Transverse colon (tissue), 4 donors: ENCODE measurements around the gene PLEKHA1. TPM values are rescaled to one million over a fixed set of nuclear protein-coding genes. Genes with fewer than 3 reads are reported as not detected.

Experiments
- DNase-seq: peaks from one replicate; pipeline ENCODE4 v3.0.0-alpha.2; 2019
- H3K27ac ChIP-seq, 4 donors: fragments of 200-600 bp; sonication (generic); 2 replicates each; pipeline ENCODE4 v1.5.1; 2016 to 2018; ENCODE audit warnings: inconsistent platforms in 4 of 4
- H3K27me3 ChIP-seq: fragments of 200-600 bp; sonication (generic); 2 replicates; pipeline ENCODE4 v1.5.1; 2017; ENCODE audit warnings: inconsistent platforms
- H3K36me3 ChIP-seq, 4 donors: fragments of 200-600 bp; sonication (generic); 2 replicates each; pipeline ENCODE4 v1.5.1; 2017 to 2019; ENCODE audit warnings: inconsistent platforms in 4 of 4
- H3K4me1 ChIP-seq, 4 donors: fragments of 200-600 bp; sonication (generic); 2 replicates each; pipeline ENCODE4 v1.5.1; 2017 to 2020; ENCODE audit warnings: inconsistent platforms in 4 of 4
- H3K4me3 ChIP-seq, 4 donors: fragments of 200-600 bp; sonication (generic); 1 replicate in 1 of 4; 2 replicates in 3 of 4; pipeline versions ENCODE4 v1.5.1 to v1.6.1; 2017 to 2019; ENCODE audit warnings: inconsistent platforms in 4 of 4
- H3K9me3 ChIP-seq, 2 donors: fragments of 200-600 bp; sonication (generic); 2 replicates each; pipeline ENCODE4 v1.5.1; 2017 to 2019; ENCODE audit warnings: inconsistent platforms in 2 of 2
- EP300 ChIP-seq: sonication (generic); formaldehyde crosslinking; IDR thresholded peaks from one replicate; pipeline ENCODE4 v1.6.1; 2017; ENCODE audit warnings: antibody characterized with exemption, low read depth
- POLR2A ChIP-seq: fragments of 450-650 bp; IDR thresholded peaks from one replicate; pipeline ENCODE4 v1.6.1; 2016; ENCODE audit warnings: antibody characterized with exemption, mild to moderate bottlenecking, moderate library complexity
- POLR2AphosphoS5 ChIP-seq, 3 donors: sonication (generic); formaldehyde crosslinking; IDR thresholded peaks; one replicate each; pipeline ENCODE4 v1.6.1; 2016; ENCODE audit warnings: antibody characterized with exemption in 3 of 3
- WGBS, 2 donors: methylation state at CpG; one replicate each; pipeline ENCODE4 v1.1.5; 2018; ENCODE audit warnings: low coverage in 1 of 2; 5-methylcytosine and 5-hydroxymethylcytosine counted together
- in situ Hi-C, 4 donors: fragments of 200-750 bp; cut with MboI; loops; one replicate each; pipeline versions ENCODE4 v1.15.0 to v1.15.1; 2017; ENCODE audit warnings: low sequenced_read_pairs in 3 of 4, low pct_ligation_motif_present in 1 of 4, low pct_unique_long_range_greater_than_20kb in 1 of 4
- intact Hi-C: fragments of 100-400 bp; cut with DNase I; formaldehyde crosslinking; loops from one replicate; pipeline ENCODE4 v1.15.1; 2023; ENCODE audit warnings: low total_unique reads
- total RNA-seq, 4 donors: library from RNA; depleted of rRNA; stranded (reverse); fragments of >200 nt; gene quantifications; one replicate each; pipeline ENCODE4 v1.1.0, GENCODE V29; 2016
- TF ChIP-seq, protein P1 (sequence below), 5 experiments: fragments of 200-600 bp in 3 of 5; fragments of 450-650 bp in 2 of 5; sonication (generic) in 3 of 5; IDR thresholded peaks; 1 replicate in 2 of 5; 2 replicates in 3 of 5; pipeline ENCODE4 v1.5.1; 2016 to 2017; ENCODE audit warnings: antibody characterized with exemption in 5 of 5, inconsistent platforms in 3 of 5, mild to moderate bottlenecking in 2 of 5, moderate library complexity in 1 of 5

PLEKHA1 gene
- total RNA-seq, 4 donors from 2014 or later: 10.7 to 40.3 (median 28.9) TPM

DNA sequence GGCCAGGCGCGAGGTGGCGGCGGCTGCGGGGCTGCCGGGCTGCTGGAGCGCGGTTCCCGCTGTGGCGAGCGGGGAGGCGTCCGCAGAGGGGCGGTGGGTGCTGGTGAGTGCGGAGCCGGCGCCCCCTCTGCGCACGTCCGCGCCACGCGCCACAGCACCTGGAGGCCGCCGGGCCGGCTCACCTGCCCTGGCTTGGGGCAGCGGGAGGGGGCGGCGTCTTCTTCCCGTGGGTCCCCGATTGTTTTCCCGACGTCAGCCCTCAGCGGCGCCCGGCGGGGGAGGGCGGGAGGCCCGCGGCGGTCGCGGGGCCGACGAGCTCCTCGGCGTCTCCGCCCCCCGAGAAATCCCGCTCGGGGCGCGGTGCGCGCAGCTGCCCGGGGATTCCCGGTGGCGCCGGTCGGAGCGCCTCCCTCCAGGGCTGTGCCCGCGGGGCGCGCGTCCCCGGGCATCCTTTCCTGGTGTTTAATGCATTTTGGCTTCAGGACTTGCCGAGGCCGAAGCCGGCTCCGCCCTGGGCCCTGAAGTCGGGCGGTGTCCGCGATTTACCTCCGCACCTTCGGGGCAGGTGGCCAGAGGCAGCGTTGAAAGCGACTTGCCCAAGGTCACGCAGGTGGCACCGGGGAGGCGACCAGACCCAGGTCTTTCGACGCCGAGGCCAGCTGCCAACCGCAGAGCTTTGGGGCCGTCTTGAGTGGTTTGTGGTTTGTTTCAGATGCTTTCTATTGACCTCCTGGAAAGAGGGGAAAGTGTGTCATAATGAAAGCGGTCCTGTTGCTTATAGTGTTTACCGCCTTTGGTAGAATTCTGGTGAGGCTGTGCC is 561 bp downstream of the PLEKHA1 start:
- Histone ChIP-seq H3K9me3 (no peaks in the 10 kb centered on the region), H3K4me1 (peaks cover 14 to 27% (median 21%) of the 10 kb centered on the region in 4 donors), H3K27me3 (no peaks in the 10 kb centered on the region), H3K4me3 (peak overlapping the region; percentile 68 to 97 (median 74)), H3K27ac (peak overlapping the region; percentile 97 to 100 (median 98)), H3K36me3 (no peaks in the 10 kb centered on the region)
- DNase-seq: peak; percentile 71
- in situ Hi-C loops (no loop called here), intact Hi-C loops (no loop called here)
- peak; percentile 46 for TF ChIP-seq POLR2A
- no peak for TF ChIP-seq EP300
- peak in 2 of 3 donors; percentile 24 to 54 for TF ChIP-seq POLR2AphosphoS5 (IDR thresholded peaks at IDR 0.05)
- 0% methylated on average over 2 to 32 of the region's 89 CpGs for WGBS, 2 donors

DNA sequence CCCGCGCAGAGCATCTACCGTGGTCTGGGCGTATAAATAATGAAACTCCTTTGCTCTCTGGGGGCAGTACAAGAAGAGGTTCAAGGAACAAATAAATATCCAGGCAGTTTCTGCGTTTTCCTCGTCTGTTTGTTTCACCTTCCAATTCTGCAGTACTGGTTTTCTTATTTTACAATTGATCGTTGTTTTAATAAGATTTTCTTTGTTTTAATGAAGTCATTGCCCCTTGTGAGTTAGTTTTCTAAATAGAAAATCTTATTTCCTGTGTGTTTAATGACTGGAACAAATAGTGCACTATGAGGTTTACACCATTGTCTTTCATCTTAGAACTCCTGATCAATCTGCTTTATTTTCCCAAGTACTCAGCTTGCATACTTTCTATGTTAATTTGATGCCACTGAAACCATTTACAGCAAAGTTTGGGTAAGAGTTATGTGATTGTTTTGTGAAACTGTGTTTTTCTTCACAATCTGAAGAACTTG is 1.2 kb downstream of the PLEKHA1 start:
- no peak for TF ChIP-seq EP300
- TF ChIP-seq, protein P1, sequence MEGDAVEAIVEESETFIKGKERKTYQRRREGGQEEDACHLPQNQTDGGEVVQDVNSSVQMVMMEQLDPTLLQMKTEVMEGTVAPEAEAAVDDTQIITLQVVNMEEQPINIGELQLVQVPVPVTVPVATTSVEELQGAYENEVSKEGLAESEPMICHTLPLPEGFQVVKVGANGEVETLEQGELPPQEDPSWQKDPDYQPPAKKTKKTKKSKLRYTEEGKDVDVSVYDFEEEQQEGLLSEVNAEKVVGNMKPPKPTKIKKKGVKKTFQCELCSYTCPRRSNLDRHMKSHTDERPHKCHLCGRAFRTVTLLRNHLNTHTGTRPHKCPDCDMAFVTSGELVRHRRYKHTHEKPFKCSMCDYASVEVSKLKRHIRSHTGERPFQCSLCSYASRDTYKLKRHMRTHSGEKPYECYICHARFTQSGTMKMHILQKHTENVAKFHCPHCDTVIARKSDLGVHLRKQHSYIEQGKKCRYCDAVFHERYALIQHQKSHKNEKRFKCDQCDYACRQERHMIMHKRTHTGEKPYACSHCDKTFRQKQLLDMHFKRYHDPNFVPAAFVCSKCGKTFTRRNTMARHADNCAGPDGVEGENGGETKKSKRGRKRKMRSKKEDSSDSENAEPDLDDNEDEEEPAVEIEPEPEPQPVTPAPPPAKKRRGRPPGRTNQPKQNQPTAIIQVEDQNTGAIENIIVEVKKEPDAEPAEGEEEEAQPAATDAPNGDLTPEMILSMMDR (IDR thresholded peaks at IDR 0.05): no peak
- no peak for TF ChIP-seq POLR2AphosphoS5 (IDR thresholded peaks at IDR 0.05)
- no peak for TF ChIP-seq POLR2A
- H3K27ac ChIP-seq: peak overlapping the region; percentile 97 to 100 (median 98)
- in situ Hi-C loops: no loop called here
- peaks cover 14 to 27% (median 21%) of the 10 kb centered on the region in 4 donors for H3K4me1 ChIP-seq
- DNase-seq: no peak
- H3K27me3 ChIP-seq: no peaks in the 10 kb centered on the region
- H3K36me3 ChIP-seq: no peaks in the 10 kb centered on the region
- peak overlapping the region; percentile 68 to 97 (median 74) for H3K4me3 ChIP-seq
- intact Hi-C loops: no loop called here
- WGBS, 2 donors: 1 to 2% methylated on average over 7 of the region's 7 CpGs
- H3K9me3 ChIP-seq: no peaks in the 10 kb centered on the region

DNA sequence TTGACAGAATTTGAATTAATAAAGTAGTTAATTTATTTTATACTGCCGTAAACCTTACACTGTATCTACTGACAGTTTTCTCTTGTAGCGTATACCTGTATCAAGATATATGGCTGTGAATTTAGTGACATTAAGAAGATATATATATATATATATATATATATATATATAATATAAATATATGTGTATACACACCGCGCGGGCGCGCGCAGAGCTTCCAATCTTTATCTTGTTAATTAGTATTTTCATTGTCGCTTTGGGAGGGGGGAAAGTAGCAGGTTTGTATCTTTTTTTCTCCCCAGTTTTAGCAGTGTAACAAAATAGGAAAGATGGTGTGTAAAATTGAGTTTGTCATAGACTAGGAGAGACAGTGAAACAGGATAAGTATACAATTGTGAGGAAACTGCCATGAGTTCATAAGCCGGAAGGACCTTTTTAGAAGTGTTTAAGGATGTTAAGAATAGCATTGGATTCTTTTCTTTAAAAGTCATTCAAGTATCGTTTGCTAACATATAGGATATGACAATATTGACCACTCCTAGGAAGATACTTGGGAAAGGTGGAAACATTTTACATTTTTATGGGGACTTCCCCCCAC is 2.0 kb downstream of the PLEKHA1 start:
- WGBS, 2 donors: 86 to 89% methylated on average over 11 of the region's 11 CpGs
- Histone ChIP-seq H3K9me3 (no peaks in the 10 kb centered on the region), H3K27ac (no peak overlapping the region), H3K36me3 (no peaks in the 10 kb centered on the region), H3K27me3 (no peaks in the 10 kb centered on the region), H3K4me1 (peaks cover 14 to 27% (median 21%) of the 10 kb centered on the region in 4 donors), H3K4me3 (peak overlapping the region in 1 of 4 donors; percentile 74)
- in situ Hi-C loops: no loop called here
- intact Hi-C loops: no loop called here
- TF ChIP-seq EP300 (no peak), POLR2AphosphoS5 (IDR thresholded peaks at IDR 0.05) (no peak), POLR2A (no peak)
- TF ChIP-seq, protein P1 (IDR thresholded peaks at IDR 0.05): no peak
- DNase-seq: no peak

DNA sequence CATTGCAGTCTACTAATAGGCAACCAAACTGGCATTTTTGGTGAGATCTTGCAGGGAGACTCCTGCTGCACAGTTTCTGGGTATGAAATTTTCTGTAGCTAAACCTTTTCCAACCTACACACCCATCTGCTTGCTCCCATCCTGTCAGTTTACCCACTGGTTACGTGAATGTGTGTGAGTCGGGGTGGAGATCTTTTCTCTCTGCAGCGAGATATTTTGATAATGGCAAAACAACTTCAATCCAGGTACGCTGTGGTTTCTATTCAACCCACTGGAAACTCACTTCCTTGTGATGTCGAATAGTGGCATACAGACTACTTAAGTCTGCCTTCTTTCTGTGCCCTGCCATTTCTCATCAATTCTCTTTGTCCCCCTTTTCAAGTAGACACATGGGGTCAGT is 4.5 kb downstream of the PLEKHA1 start:
- TF ChIP-seq EP300 (no peak), POLR2AphosphoS5 (IDR thresholded peaks at IDR 0.05) (no peak), POLR2A (no peak)
- TF ChIP-seq, protein P1 (IDR thresholded peaks at IDR 0.05): no peak
- Histone ChIP-seq H3K4me3 (no peak overlapping the region), H3K4me1 (peaks cover 3 to 18% (median 11%) of the 10 kb centered on the region in 4 donors), H3K27me3 (no peaks in the 10 kb centered on the region), H3K27ac (no peak overlapping the region), H3K9me3 (no peaks in the 10 kb centered on the region), H3K36me3 (no peaks in the 10 kb centered on the region)
- DNase-seq: no peak
- WGBS, 2 donors: 87 to 97% methylated on average over 3 to 5 of the region's 5 CpGs
- intact Hi-C loops (no loop called here), in situ Hi-C loops (no loop called here)
